Dermis microvascular lymphatic vessel endothelial cell (primary cell): Measurements from ENCODE around the gene BBS12. TPM values are rescaled to one million over a fixed set of nuclear protein-coding genes. Genes with fewer than 3 reads are reported as not detected.

Experiments
- total RNA-seq: library from RNA; depleted of rRNA; stranded (reverse); fragments of >200 nt; gene quantifications from 2 replicates; pipeline ENCODE4 v1.2.1, GENCODE V29; 2014

BBS12 gene
- total RNA-seq, 1 donor from 2014 or later: 4.4 TPM

Other genes starting within 250 kb of the BBS12 start
- not detected in 2 replicates for gene IL21, start 111.6 kb upstream of the BBS12 start, total RNA-seq
- gene FGF2, start 94.1 kb downstream of the BBS12 start, total RNA-seq: 7.0 and 10.3 TPM in 2 replicates
- gene NUDT6, start 189.9 kb downstream of the BBS12 start, total RNA-seq: 4.6 and 4.9 TPM in 2 replicates